PC-3 (cell line): Measurements from ENCODE around the gene CCNB1IP1.

Experiments
- EZH2 ChIP-seq: fragments of 300-600 bp; sonication (generic); IDR thresholded peaks from one replicate; pipeline ENCODE4 v1.6.1; 2017; ENCODE audit warnings: antibody characterized with exemption, mild to moderate bottlenecking, low read length; ENCODE audit not compliant: unreplicated experiment
- EZH2phosphoT487 ChIP-seq: fragments of 300-600 bp; sonication (generic); IDR thresholded peaks from 2 replicates; pipeline ENCODE4 v1.6.1; 2018; ENCODE audit warnings: mild to moderate bottlenecking, antibody characterized with exemption, low read length, borderline replicate concordance
- TF ChIP-seq, protein P1 (sequence below): fragments of 300-600 bp; sonication (generic); conservative IDR thresholded peaks from 2 replicates; pipeline ENCODE4 v1.5.1; 2017; ENCODE audit warnings: antibody characterized with exemption, low read depth, mild to moderate bottlenecking, low read length

DNA sequence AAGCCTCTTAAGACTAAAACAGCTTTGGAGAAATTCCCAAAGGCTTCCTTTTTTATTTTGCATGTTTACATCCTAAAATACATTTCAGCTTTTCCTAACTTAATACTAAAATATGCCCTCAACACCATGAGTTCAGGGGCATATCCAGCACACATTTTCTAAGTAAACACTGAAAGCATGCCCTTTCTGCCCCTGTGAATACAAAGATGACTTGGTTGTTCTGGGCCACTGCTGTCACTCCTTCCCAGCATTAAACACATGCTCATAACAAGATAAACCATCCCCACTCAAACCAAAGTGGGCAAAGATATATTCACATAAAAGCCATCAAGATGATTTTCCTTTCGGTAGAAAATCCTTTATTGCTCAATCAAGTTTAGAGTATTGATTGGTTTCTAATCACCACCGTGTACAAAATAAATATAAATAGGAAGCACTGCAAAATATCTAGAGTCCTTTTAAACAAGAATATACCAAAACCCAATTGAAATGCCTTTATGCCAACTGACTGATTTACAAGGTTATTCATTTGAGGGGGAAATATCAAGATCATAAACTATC is 1.9 kb downstream of the CCNB1IP1 start:
- TF ChIP-seq, protein P1, sequence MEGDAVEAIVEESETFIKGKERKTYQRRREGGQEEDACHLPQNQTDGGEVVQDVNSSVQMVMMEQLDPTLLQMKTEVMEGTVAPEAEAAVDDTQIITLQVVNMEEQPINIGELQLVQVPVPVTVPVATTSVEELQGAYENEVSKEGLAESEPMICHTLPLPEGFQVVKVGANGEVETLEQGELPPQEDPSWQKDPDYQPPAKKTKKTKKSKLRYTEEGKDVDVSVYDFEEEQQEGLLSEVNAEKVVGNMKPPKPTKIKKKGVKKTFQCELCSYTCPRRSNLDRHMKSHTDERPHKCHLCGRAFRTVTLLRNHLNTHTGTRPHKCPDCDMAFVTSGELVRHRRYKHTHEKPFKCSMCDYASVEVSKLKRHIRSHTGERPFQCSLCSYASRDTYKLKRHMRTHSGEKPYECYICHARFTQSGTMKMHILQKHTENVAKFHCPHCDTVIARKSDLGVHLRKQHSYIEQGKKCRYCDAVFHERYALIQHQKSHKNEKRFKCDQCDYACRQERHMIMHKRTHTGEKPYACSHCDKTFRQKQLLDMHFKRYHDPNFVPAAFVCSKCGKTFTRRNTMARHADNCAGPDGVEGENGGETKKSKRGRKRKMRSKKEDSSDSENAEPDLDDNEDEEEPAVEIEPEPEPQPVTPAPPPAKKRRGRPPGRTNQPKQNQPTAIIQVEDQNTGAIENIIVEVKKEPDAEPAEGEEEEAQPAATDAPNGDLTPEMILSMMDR, result no peak
- TF ChIP-seq EZH2 (no peak), EZH2phosphoT487 (no peak)
